H1 (cell line): ENCODE measurements around the gene SMIM44. TPM values are rescaled to one million over a fixed set of nuclear protein-coding genes. Genes with fewer than 3 reads are reported as not detected.

ENCODE experiments used
- CTCF ChIA-PET: fragments of 300-600 bp; sonication (Branson Sonifier 250); formaldehyde crosslinking; loops from one replicate; lab custom pipeline; 2021; ENCODE audit not compliant: partially characterized antibody; lab: Charles Lee
- POLR2A ChIA-PET: fragments of 300-600 bp; sonication (Branson Sonifier 250); formaldehyde crosslinking; loops from one replicate; lab custom pipeline; 2021; ENCODE audit warnings: inconsistent platforms; ENCODE audit not compliant: partially characterized antibody; lab: Charles Lee
- DNase-seq, 2 experiments: peaks; one replicate each; pipeline versions ENCODE4 v3.0.0 to v3.0.0-alpha.2; 2010 to 2022; ENCODE audit warnings: low spot score in 2 of 2, low read depth in 1 of 2, mixed read lengths in 1 of 2
- FAIRE-seq: peaks from 2 replicates; lab custom pipeline; 2011; peaks lifted over from hg19 to GRCh38; lab: Jason Lieb, UNC
- H2AFZ ChIP-seq: 2 replicates; pipeline ENCODE4 v1.8.1; 2012; ENCODE audit warnings: low read length, inconsistent platforms
- H2AK5ac ChIP-seq: 2 replicates; pipeline ENCODE4 v1.6.1; 2013; ENCODE audit warnings: low read depth, low read length
- H2BK120ac ChIP-seq: replicated peaks from 2 replicates; pipeline ENCODE3; 2013; ENCODE audit warnings: low read depth, low read length, inconsistent platforms
- H2BK12ac ChIP-seq: 2 replicates; pipeline ENCODE4 v1.6.1; 2013; ENCODE audit warnings: low read depth, low read length
- H2BK15ac ChIP-seq: 2 replicates; pipeline ENCODE4 v1.6.1; 2013; ENCODE audit warnings: low read length
- H2BK20ac ChIP-seq: 2 replicates; pipeline ENCODE4 v1.6.1; 2013; ENCODE audit warnings: low read length
- H2BK5ac ChIP-seq: 2 replicates; pipeline ENCODE4 v1.6.1; 2013; ENCODE audit warnings: low read depth, low read length
- H3K14ac ChIP-seq: 2 replicates; pipeline ENCODE4 v1.6.1; 2013; ENCODE audit warnings: inconsistent platforms; ENCODE audit not compliant: insufficient read length
- H3K18ac ChIP-seq: 2 replicates; pipeline ENCODE4 v1.6.1; 2013; ENCODE audit warnings: low read length; ENCODE audit errors: extremely low read depth
- H3K23ac ChIP-seq: 2 replicates; pipeline ENCODE4 v1.6.1; 2013; ENCODE audit warnings: inconsistent platforms; ENCODE audit not compliant: insufficient read length
- H3K23me2 ChIP-seq: 2 replicates; pipeline ENCODE4 v1.6.1; 2013; ENCODE audit warnings: low read depth, low read length
- H3K27ac ChIP-seq: 2 replicates; pipeline ENCODE4 v1.6.1; 2011; ENCODE audit warnings: low read depth, low read length, inconsistent platforms
- H3K27me3 ChIP-seq, 4 experiments: replicated peaks in 1 of 4; 1 replicate in 1 of 4; 2 replicates in 3 of 4; pipeline versions ENCODE4 v1.6.1 to v1.8.1; 2011 to 2013; ENCODE audit warnings: low read length in 3 of 4, mild to moderate bottlenecking in 3 of 4, inconsistent platforms in 2 of 4, mixed read lengths in 2 of 4, moderate library complexity in 1 of 4; ENCODE audit not compliant: control insufficient read depth in 3 of 4, insufficient read depth in 3 of 4; ENCODE audit errors: extremely low read depth in 1 of 4
- H3K36me3 ChIP-seq, 4 experiments: 2 replicates each; pipeline versions ENCODE4 v1.6.1 to v1.8.1; 2011 to 2013; ENCODE audit warnings: mild to moderate bottlenecking in 4 of 4, low read length in 3 of 4, moderate library complexity in 2 of 4, control low read depth in 1 of 4, inconsistent platforms in 1 of 4; ENCODE audit not compliant: insufficient read depth in 4 of 4, control insufficient read depth in 2 of 4
- H3K4ac ChIP-seq: replicated peaks from 2 replicates; pipeline ENCODE3; 2013; ENCODE audit warnings: low read length, low read depth, mixed read lengths, inconsistent platforms; ENCODE audit not compliant: insufficient read length
- H3K4me1 ChIP-seq, 4 experiments: replicated peaks in 1 of 4; 1 replicate in 1 of 4; 2 replicates in 3 of 4; pipeline versions ENCODE4 v1.6.1 to v1.8.1; 2011 to 2013; ENCODE audit warnings: low read length in 3 of 4, inconsistent platforms in 2 of 4, mixed read lengths in 1 of 4; ENCODE audit not compliant: insufficient read depth in 4 of 4, control insufficient read depth in 3 of 4
- H3K4me2 ChIP-seq, 2 experiments: 2 replicates each; pipeline versions ENCODE4 v1.6.1 to v1.8.1; 2011 to 2013; ENCODE audit warnings: low read depth in 2 of 2, low read length in 2 of 2, control low read depth in 1 of 2, inconsistent platforms in 1 of 2, mild to moderate bottlenecking in 1 of 2; ENCODE audit not compliant: insufficient read depth in 1 of 2
- H3K4me3 ChIP-seq, 4 experiments: fragments of 200-600, 300-600 bp in 1 of 4; sonication (generic), shearing (Covaris generic), sonication (Bioruptor Twin) in 1 of 4; 2 replicates each; pipeline versions ENCODE4 v1.5.1 to v1.8.1; 2011 to 2016; ENCODE audit warnings: low read length in 4 of 4, low read depth in 3 of 4, control low read depth in 2 of 4, inconsistent platforms in 2 of 4, mild to moderate bottlenecking in 2 of 4, mixed read lengths in 1 of 4, moderate library complexity in 1 of 4; ENCODE audit not compliant: insufficient read depth in 2 of 4; ENCODE audit errors: extremely low read depth in 1 of 4
- H3K56ac ChIP-seq: replicated peaks from 2 replicates; pipeline ENCODE3; 2013; ENCODE audit warnings: low read depth, mild to moderate bottlenecking, mixed read lengths, low read length, inconsistent platforms; ENCODE audit not compliant: insufficient read length
- H3K79me1 ChIP-seq: 2 replicates; pipeline ENCODE4 v1.6.1; 2013; ENCODE audit warnings: low read depth, low read length, control low read depth
- H3K79me2 ChIP-seq, 2 experiments: 2 replicates each; pipeline versions ENCODE4 v1.6.1 to v1.8.1; 2012 to 2013; ENCODE audit warnings: low read length in 2 of 2, mild to moderate bottlenecking in 2 of 2, inconsistent platforms in 1 of 2; ENCODE audit not compliant: insufficient read depth in 2 of 2, control insufficient read depth in 1 of 2
- H3K9ac ChIP-seq, 4 experiments: replicated peaks in 1 of 4; 1 replicate in 1 of 4; 2 replicates in 3 of 4; pipeline versions ENCODE4 v1.6.1 to v1.8.1; 2011 to 2013; ENCODE audit warnings: low read depth in 3 of 4, low read length in 3 of 4, control low read depth in 2 of 4, mild to moderate bottlenecking in 2 of 4, moderate library complexity in 2 of 4, inconsistent platforms in 1 of 4; ENCODE audit errors: extremely low read depth in 1 of 4
- H3K9me3 ChIP-seq, 2 experiments: 2 replicates each; pipeline versions ENCODE4 v1.6.1 to v1.8.1; 2012 to 2013; ENCODE audit warnings: mild to moderate bottlenecking in 2 of 2, moderate library complexity in 2 of 2, control low read depth in 1 of 2, inconsistent platforms in 1 of 2, low read depth in 1 of 2, low read length in 1 of 2, mixed read lengths in 1 of 2; ENCODE audit not compliant: insufficient read depth in 2 of 2
- H4K20me1 ChIP-seq, 2 experiments: replicated peaks in 1 of 2; 2 replicates each; pipeline versions ENCODE3 to v1.8.1; 2011 to 2013; ENCODE audit warnings: inconsistent platforms in 2 of 2, low read length in 2 of 2, mild to moderate bottlenecking in 1 of 2; ENCODE audit not compliant: insufficient read depth in 2 of 2, control insufficient read depth in 1 of 2
- H4K5ac ChIP-seq: 2 replicates; pipeline ENCODE4 v1.6.1; 2013; ENCODE audit warnings: low read length, low read depth, mixed read lengths, inconsistent platforms; ENCODE audit not compliant: insufficient read length
- H4K8ac ChIP-seq: 2 replicates; pipeline ENCODE4 v1.8.0; 2013; ENCODE audit warnings: mild to moderate bottlenecking, moderate library complexity, low read length, inconsistent platforms; ENCODE audit not compliant: insufficient read depth; ENCODE audit errors: extremely low read depth
- H4K91ac ChIP-seq: replicated peaks from 2 replicates; pipeline ENCODE3; 2013; ENCODE audit warnings: low read length, mixed read lengths, inconsistent platforms; ENCODE audit not compliant: insufficient read length
- CHD2 ChIP-seq: IDR thresholded peaks from 2 replicates; pipeline ENCODE4 v1.6.1; 2012; ENCODE audit warnings: low read length, improper control_type of control experiment
- EP300 ChIP-seq, 2 experiments: IDR thresholded peaks; 1 replicate in 1 of 2; 2 replicates in 1 of 2; pipeline ENCODE4 v1.6.1; 2011 to 2012; ENCODE audit warnings: low read depth in 2 of 2, low read length in 2 of 2, mild to moderate bottlenecking in 2 of 2, borderline replicate concordance in 1 of 2, inconsistent platforms in 1 of 2, moderate library complexity in 1 of 2
- WGBS, 2 experiments: shearing (Covaris generic) in 1 of 2; methylation state at CpG; one replicate each; pipeline versions ENCODE4 v1.1.6 to v1.1.7; 2013 to 2015; ENCODE audit warnings: low lambda C conversion rate in 2 of 2, mixed read lengths in 2 of 2, inconsistent platforms in 1 of 2, low coverage in 1 of 2, missing lambda C conversion rate in 1 of 2; ENCODE audit not compliant: insufficient replicate concordance in 2 of 2, insufficient coverage in 1 of 2, insufficient read length in 1 of 2; ENCODE audit errors: extremely low coverage in 1 of 2, missing lambda C conversion rate in 1 of 2; 5-methylcytosine and 5-hydroxymethylcytosine counted together
- polyA plus RNA-seq, 7 experiments: library from polyadenylated mRNA; depleted of rRNA in 3 of 7; stranded (reverse) in 5 of 7; unstranded in 2 of 7; fragments of >200 nt in 5 of 7; fragments of 200-250 nt in 2 of 7; gene quantifications; 1 replicate in 5 of 7; 2 replicates in 1 of 7; 4 replicates in 1 of 7; pipeline versions ENCODE4 v1.2.1 to v1.2.3, GENCODE V29; 2011 to 2013; ENCODE audit warnings: missing spikeins in 2 of 7, mixed read lengths in 2 of 7
- total RNA-seq: library from RNA; stranded (reverse); fragmentation: NEBNext Ultra II Directional; extraction: Animal tissue kit (Norgen Biotek cat#: 25700); gene quantifications from 2 replicates; pipeline ENCODE4 v1.2.1, GENCODE V29; 2021

Gene SMIM44
- total and polyA plus RNA-seq, 2 of the 8 experiments (the other 6 are each of a cell fraction or from before 2014, with no cell fraction given) = not detected

DNA sequence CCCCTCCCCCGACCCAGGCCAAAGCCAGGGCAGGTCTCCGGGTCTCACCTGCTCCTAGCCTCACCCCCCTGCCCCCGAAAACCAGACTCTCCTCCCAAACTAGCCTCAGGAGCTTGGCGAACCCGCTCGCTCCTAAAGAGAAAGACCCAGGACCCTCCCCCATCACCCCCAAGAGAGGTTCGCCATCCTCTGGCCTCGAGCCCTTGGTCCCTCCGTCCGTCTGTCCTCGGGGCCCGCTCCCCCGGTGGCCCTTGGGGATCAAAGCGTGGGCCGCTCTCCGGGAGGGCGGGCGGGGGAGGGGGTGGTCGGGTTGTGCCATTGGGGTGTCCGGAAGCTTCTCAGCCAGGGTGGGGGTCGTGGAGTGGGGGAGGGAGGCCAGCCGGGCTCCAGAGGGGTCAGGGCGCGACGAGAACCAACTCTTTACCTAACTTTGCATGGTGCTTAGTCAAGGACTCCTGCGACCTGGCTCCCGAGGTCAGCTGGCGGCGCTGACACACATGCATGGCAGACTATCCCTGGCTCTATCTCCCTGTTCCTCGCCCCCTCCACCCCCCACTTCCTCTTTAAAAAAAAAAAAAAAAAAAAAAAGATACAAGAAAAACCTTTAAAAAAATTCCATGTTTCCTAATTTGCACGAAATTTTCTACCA is 18.5 kb downstream of the SMIM44 start:
- no peak for TF ChIP-seq CHD2
- no peak for TF ChIP-seq EP300 (IDR thresholded peaks at IDR 0.05; ENCODE audit: borderline replicate concordance in 1 of 2, low read depth in 2 of 2, low read length in 2 of 2)
- CTCF ChIA-PET = interaction anchor here (0.9 to 1.8 kb wide), 5 partner anchors 8 to 137 kb away, joined by 3 to 9 read pairs (median 5); no protein-coding TSS in a partner anchor
- WGBS, 2 experiments = 2% methylated on average over 9 of the region's 31 CpGs; no CpG with 5 or more reads in 1 of the 2 experiments
- no peak overlapping the region for H3K9ac ChIP-seq
- peaks cover 24 to 53% (median 46%) of the 10 kb centered on the region in 4 experiments for H3K27me3 ChIP-seq
- peaks cover 6 to 10% of the 10 kb centered on the region in 2 experiments; a peak in 3 of 4 replicates for H3K9me3 ChIP-seq
- no peak overlapping the region for H4K8ac ChIP-seq
- H3K18ac ChIP-seq = no peak overlapping the region; the same call in none of the 2 replicates
- no peak overlapping the region for H4K5ac ChIP-seq
- H4K91ac ChIP-seq = no peak overlapping the region
- H2BK20ac ChIP-seq = no peak overlapping the region
- no peaks in the 10 kb centered on the region for H3K79me1 ChIP-seq
- no peak overlapping the region for H3K27ac ChIP-seq
- H2BK15ac ChIP-seq = no peak overlapping the region
- H3K14ac ChIP-seq = no peak overlapping the region
- peaks cover 0 to 6% (median 2%) of the 10 kb centered on the region in 4 experiments; a peak in 6 of 7 replicates for H3K4me1 ChIP-seq
- no peaks in the 10 kb centered on the region for H3K79me2 ChIP-seq
- H2BK5ac ChIP-seq = no peak overlapping the region
- no peak overlapping the region for H3K23ac ChIP-seq
- H3K56ac ChIP-seq = no peak overlapping the region
- no peak overlapping the region for H3K4ac ChIP-seq
- DNase-seq (no peak), FAIRE-seq (no peak)
- no peak overlapping the region for H2BK120ac ChIP-seq
- H3K4me3 ChIP-seq = peak overlapping the region in 2 of 4 experiments; percentile 29 to 72; a peak in 5 of 8 replicates
- H2BK12ac ChIP-seq = no peak overlapping the region
- no peak overlapping the region for H2AFZ ChIP-seq
- no peak overlapping the region for H2AK5ac ChIP-seq
- no peaks in the 10 kb centered on the region; a peak in 1 of 8 replicates for H3K36me3 ChIP-seq
- H4K20me1 ChIP-seq = peaks cover 3 to 4% of the 10 kb centered on the region in 2 experiments
- POLR2A ChIA-PET = interaction anchor here (1.6 to 1.9 kb wide), 3 partner anchors 13 to 20 kb away, joined by 3 to 5 read pairs (median 5); no protein-coding TSS in a partner anchor
- H3K4me2 ChIP-seq = peak overlapping the region; percentile 63 to 81
- peaks cover 5% of the 10 kb centered on the region; the same call in 1 of the 2 replicates for H3K23me2 ChIP-seq
